Neural cell (in vitro differentiated cells): ENCODE results near the gene VOPP1. TPM values are rescaled to one million over a fixed set of nuclear protein-coding genes. Genes with fewer than 3 reads are reported as not detected.

Experiments used
- H2AFZ ChIP-seq: fragments of 200-600, 300-800 bp; sonication (generic), shearing (Covaris generic); 2 replicates; pipeline ENCODE4 v1.6.0; 2014; ENCODE audit warnings: low read depth, mild to moderate bottlenecking, antibody characterized with exemption, low read length, moderate library complexity
- H3F3A ChIP-seq: fragments of 200-600 bp; shearing (Covaris generic); 2 replicates; pipeline ENCODE4 v1.6.1; 2016; ENCODE audit warnings: mild to moderate bottlenecking, moderate library complexity, mixed read lengths, antibody characterized with exemption, low read length; ENCODE audit not compliant: insufficient read depth, poor library complexity, severe bottlenecking
- H3K27ac ChIP-seq: fragments of 200-600, 300-800 bp; sonication (generic), shearing (Covaris generic); 2 replicates; pipeline ENCODE4 v1.5.1; 2014; ENCODE audit warnings: mild to moderate bottlenecking, low read length, moderate library complexity
- H3K27me3 ChIP-seq: fragments of 300-800, 200-600 bp; sonication (generic), shearing (Covaris generic); 2 replicates; pipeline ENCODE4 v1.6.0; 2014; ENCODE audit warnings: mild to moderate bottlenecking, low read depth, low read length, moderate library complexity; ENCODE audit not compliant: insufficient read depth
- H3K36me3 ChIP-seq: fragments of 300-800, 200-600 bp; sonication (generic), shearing (Covaris generic); 2 replicates; pipeline ENCODE4 v1.5.1; 2014; ENCODE audit warnings: mild to moderate bottlenecking, antibody characterized with exemption, low read length, moderate library complexity; ENCODE audit not compliant: insufficient read depth
- H3K4me2 ChIP-seq: fragments of 300-800, 200-600 bp; sonication (generic), shearing (Covaris generic); 2 replicates; pipeline ENCODE4 v1.6.0; 2014; ENCODE audit warnings: mild to moderate bottlenecking, low read length
- H3K4me3 ChIP-seq: fragments of 300-800, 200-600 bp; sonication (generic), shearing (Covaris generic); 2 replicates; pipeline ENCODE4 v1.5.1; 2014; ENCODE audit warnings: mild to moderate bottlenecking, low read length, moderate library complexity
- H3K79me2 ChIP-seq: fragments of 200-600 bp; shearing (Covaris generic); replicated peaks from 2 replicates; pipeline ENCODE4 v1.6.0; 2014; ENCODE audit warnings: mild to moderate bottlenecking, low read length, moderate library complexity; ENCODE audit not compliant: insufficient read depth
- H3K9ac ChIP-seq: fragments of 300-800, 200-600 bp; sonication (generic), shearing (Covaris generic); 2 replicates; pipeline ENCODE4 v1.6.1; 2016; ENCODE audit warnings: mild to moderate bottlenecking, low read length, mixed read lengths
- H3K9me2 ChIP-seq: fragments of 200-600 bp; shearing (Covaris generic); 2 replicates; pipeline ENCODE4 v1.6.1; 2016; ENCODE audit warnings: mild to moderate bottlenecking, low read length, mixed read lengths; ENCODE audit not compliant: insufficient read depth
- H3K9me3 ChIP-seq: fragments of 200-600, 300-800 bp; sonication (generic), shearing (Covaris generic); 2 replicates; pipeline ENCODE4 v1.6.1; 2016; ENCODE audit warnings: mild to moderate bottlenecking, mixed run types, low read length, moderate library complexity, mixed read lengths
- H4K20me1 ChIP-seq: fragments of 200-600 bp; shearing (Covaris generic); 2 replicates; pipeline ENCODE4 v1.6.1; 2016; ENCODE audit warnings: mild to moderate bottlenecking, mixed run types; ENCODE audit not compliant: insufficient read depth
- CTCF ChIP-seq: fragments of 450-650 bp; IDR thresholded peaks from 2 replicates; pipeline ENCODE4 v1.5.1; 2014; ENCODE audit warnings: antibody characterized with exemption, mild to moderate bottlenecking, moderate library complexity; ENCODE audit not compliant: poor library complexity, severe bottlenecking
- EP300 ChIP-seq: fragments of 450-650 bp; conservative IDR thresholded peaks from 2 replicates; pipeline ENCODE4 v1.6.1; 2014; ENCODE audit warnings: antibody characterized with exemption, mild to moderate bottlenecking, moderate library complexity; ENCODE audit not compliant: poor library complexity, severe bottlenecking
- EZH2 ChIP-seq: fragments of 200-600, 300-800 bp; shearing (Covaris generic), sonication (generic); IDR thresholded peaks from 2 replicates; pipeline ENCODE4 v1.6.1; 2014; ENCODE audit warnings: antibody characterized with exemption, low read length, borderline replicate concordance, mild to moderate bottlenecking; ENCODE audit not compliant: insufficient read depth, poor library complexity, severe bottlenecking
- MXI1 ChIP-seq: fragments of 450-650 bp; conservative IDR thresholded peaks from 2 replicates; pipeline ENCODE4 v1.6.1; 2014; ENCODE audit warnings: antibody characterized with exemption, mild to moderate bottlenecking; ENCODE audit not compliant: poor library complexity, severe bottlenecking
- POLR2AphosphoS5 ChIP-seq: IDR thresholded peaks from 2 replicates; pipeline ENCODE4 v1.6.1; 2012
- RAD21 ChIP-seq: fragments of 450-650 bp; conservative IDR thresholded peaks from 2 replicates; pipeline ENCODE4 v1.6.1; 2014; ENCODE audit warnings: antibody characterized with exemption, mild to moderate bottlenecking, moderate library complexity
- REST ChIP-seq: IDR thresholded peaks from 2 replicates; pipeline ENCODE4 v1.6.1; 2012; ENCODE audit warnings: borderline replicate concordance
- SMC3 ChIP-seq: fragments of 450-650 bp; conservative IDR thresholded peaks from 2 replicates; pipeline ENCODE4 v1.6.1; 2014; ENCODE audit warnings: antibody characterized with exemption, mild to moderate bottlenecking, moderate library complexity; ENCODE audit not compliant: poor library complexity
- TAF1 ChIP-seq: IDR thresholded peaks from 2 replicates; pipeline ENCODE4 v1.6.1; 2012; ENCODE audit warnings: low read depth
- polyA plus RNA-seq: library from polyadenylated mRNA; depleted of rRNA; stranded (reverse); fragments of >200 nt; gene quantifications from 2 replicates; pipeline ENCODE4 v1.2.3, GENCODE V29; 2014

Gene VOPP1
- polyA plus RNA-seq, 1 donor from 2014 or later = 85.8 TPM

DNA sequence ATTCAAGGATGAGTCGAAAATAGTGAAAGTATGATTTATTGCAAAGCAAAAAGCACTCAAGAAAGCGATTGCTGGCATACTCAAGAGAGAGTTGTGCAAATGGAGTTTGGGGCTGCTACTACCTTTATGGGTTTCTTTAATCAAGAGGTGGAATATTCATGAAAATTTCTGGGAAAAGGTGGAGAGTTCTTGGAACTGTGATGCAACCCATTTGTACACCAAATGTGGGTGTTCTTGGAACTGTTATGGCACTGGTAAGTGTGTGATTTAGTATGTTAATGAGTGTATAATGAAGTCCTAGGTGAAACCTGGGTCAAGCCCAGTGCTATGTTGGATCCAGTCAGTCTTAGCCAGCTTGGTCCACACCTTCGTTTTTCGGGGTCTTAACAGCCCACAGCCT, 3.4 kb upstream of the VOPP1 start:
- peaks cover 7% of the 10 kb centered on the region for H3K79me2 ChIP-seq
- no peaks in the 10 kb centered on the region for H3K9me3 ChIP-seq
- H2AFZ ChIP-seq = no peak overlapping the region
- H3K9me2 ChIP-seq = no peaks in the 10 kb centered on the region
- H3K36me3 ChIP-seq = no peaks in the 10 kb centered on the region
- H4K20me1 ChIP-seq = no peaks in the 10 kb centered on the region
- no peaks in the 10 kb centered on the region for H3K27me3 ChIP-seq
- H3K27ac ChIP-seq = no peak overlapping the region
- no peak for TF ChIP-seq RAD21
- no peak for TF ChIP-seq SMC3
- no peak for TF ChIP-seq POLR2AphosphoS5
- TF ChIP-seq MXI1 = no peak
- TF ChIP-seq TAF1 = no peak
- no peak for TF ChIP-seq EZH2
- TF ChIP-seq EP300 = no peak
- TF ChIP-seq CTCF = no peak
- TF ChIP-seq REST = no peak
- H3K4me2 ChIP-seq = no peak overlapping the region
- no peak overlapping the region for H3K9ac ChIP-seq
- H3K4me3 ChIP-seq = no peak overlapping the region
- no peaks in the 10 kb centered on the region for H3F3A ChIP-seq

DNA sequence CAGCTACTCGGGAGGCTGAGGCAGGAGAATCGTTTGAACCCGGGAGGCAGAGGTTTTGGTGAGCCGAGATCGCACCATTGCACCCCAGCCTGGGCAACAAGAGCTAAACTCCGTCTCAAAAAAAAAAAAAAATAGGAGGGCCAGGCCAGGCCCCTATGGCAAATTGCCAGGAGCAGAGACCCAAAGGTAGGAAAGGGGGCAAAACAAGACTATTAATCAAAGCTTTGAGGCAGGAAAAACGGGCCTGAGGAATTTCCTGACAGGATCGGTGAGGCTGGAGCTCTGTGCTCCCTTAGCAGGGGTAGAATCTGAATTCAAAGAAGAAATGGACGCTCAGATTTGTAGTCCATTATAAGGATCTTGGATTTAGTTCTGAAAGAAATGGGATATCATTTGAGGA, 2.8 kb upstream of the VOPP1 start:
- TF ChIP-seq EP300 = no peak
- no peak for TF ChIP-seq POLR2AphosphoS5
- no peak for TF ChIP-seq REST
- TF ChIP-seq RAD21 = no peak
- no peak for TF ChIP-seq MXI1
- TF ChIP-seq EZH2 = no peak
- no peaks in the 10 kb centered on the region for H4K20me1 ChIP-seq

More for the DNA sequence above, 2.8 kb upstream of the VOPP1 start:
- Histone ChIP-seq H3K79me2 (peaks cover 12% of the 10 kb centered on the region), H3K9me2 (no peaks in the 10 kb centered on the region), H3K4me2 (no peak overlapping the region), H3K36me3 (no peaks in the 10 kb centered on the region), H3F3A (no peaks in the 10 kb centered on the region), H3K9me3 (no peaks in the 10 kb centered on the region), H3K27ac (no peak overlapping the region), H3K4me3 (no peak overlapping the region), H2AFZ (no peak overlapping the region), H3K9ac (no peak overlapping the region), H3K27me3 (no peaks in the 10 kb centered on the region)
